Measurements from ENCODE around the gene CFAP99. TPM values are rescaled to one million over a fixed set of nuclear protein-coding genes. Genes with fewer than 3 reads are reported as not detected.

Gene CFAP99
- total and polyA plus RNA-seq, 2 of the 8 experiments (the other 6 are each of a cell fraction or from before 2014, with no cell fraction given): not detected

DNA sequence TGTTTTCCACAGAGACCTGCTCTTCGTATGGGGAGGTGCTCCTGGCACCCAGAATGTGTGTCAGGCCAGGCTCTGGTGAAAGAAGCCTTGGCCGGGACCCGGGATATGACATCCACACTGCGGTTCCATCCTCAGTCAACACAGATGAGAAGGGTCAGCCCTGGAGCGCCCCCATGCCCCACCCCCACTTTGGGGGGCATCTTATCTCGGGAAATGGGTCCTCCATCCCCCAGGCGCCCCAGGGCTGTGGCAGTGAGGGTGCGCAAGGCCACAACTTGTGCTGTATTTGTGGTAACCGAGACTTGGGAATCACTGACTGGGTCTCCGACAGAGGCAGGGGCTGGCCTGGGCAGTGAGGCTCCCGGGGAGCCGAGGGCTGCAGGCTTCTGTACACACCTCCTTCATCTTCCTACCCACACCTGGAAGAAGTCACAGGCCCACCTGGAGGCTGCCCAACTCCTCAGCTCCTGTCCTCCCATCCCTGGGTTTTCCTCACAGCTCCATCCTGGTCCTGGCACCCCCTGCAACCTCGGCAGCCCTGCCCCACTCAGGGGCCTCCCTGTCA lies 8.0 kb downstream of the CFAP99 start (continued):
- TF ChIP-seq RBBP5 (IDR thresholded peaks at IDR 0.05; ENCODE audit: borderline replicate concordance, low read depth, low read length): no peak

Measured in H1 (cell line).